NCI-H2029 (cell line): Measurements from ENCODE around the gene UQCC5.

Experiments used
- DNase-seq: peaks from one replicate; lab custom pipeline; 2025; lab: John Stamatoyannopoulos, UW

Gene UQCC5

DNA sequence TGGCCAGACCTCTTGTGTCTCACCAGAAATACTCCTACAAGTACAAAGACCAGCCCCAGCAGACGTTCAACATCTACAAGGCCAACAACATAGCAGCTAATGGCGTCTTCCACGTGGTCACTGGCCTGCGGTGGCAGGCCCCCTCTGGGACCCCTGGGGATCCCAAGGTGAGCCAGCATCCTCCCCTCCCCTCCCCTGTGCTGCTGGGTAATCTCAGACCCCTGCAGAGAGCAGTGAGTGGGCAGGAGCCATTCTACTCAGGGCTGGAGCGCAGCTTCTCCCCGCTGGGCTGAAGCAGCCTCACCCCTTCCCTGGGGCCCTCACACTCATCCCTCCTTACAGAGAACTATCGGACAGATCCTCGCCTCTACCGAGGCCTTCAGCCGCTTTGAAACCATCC is 31.4 kb upstream of the UQCC5 start:
- DNase-seq, result no peak

DNA sequence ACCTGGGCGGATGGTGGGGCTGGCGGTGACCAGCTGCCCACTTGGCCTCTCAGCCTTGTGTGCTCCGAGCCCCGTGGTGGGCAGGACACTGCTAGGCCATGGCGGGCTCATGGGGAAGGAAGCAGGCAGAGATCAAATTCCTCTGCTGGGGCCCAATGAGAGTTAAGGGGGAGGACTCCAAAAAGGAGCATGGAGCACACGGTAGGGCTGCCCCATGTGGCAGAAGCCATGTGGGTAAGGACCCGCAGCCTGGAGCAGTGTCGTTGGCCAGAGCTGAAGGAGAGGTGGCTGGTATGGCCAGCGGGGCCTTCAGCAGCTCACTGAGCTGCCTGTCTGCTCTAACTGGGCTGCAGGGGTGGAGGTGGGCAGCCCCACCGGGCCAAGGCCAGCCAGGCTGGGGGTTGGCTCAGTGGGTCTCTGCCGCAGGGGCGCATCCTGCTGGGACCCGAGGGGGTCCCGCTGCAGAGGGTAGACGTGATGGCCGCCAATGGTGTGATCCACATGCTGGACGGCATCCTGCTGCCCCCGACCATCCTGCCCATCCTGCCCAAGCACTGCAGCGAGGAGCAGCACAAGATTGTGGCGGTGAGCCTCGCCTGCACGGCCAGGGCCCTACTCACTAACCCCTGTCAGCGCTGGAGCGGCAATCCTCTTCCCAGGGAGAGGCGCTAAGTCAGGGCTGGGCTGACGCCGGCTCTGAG is 30.0 kb upstream of the UQCC5 start:
- no peak for DNase-seq

DNA sequence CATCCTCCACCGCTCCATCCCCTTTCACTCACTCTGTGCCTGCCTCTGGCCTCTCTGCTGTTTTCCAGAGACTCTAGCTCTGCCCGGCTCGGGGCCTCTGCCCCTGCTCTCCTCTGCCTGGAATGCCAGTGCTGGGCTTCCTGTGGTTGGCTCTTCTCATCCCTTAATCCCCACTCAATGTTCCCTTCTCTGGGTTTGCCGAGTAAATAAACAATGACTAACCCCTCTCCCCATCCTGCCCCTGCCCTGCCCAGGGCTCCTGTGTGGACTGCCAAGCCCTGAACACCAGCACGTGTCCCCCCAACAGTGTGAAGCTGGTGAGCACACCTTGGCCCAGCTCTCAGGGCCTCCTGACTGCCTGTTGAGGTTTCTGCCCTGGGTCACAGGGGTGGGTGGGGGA is 29.0 kb upstream of the UQCC5 start:
- no peak for DNase-seq

DNA sequence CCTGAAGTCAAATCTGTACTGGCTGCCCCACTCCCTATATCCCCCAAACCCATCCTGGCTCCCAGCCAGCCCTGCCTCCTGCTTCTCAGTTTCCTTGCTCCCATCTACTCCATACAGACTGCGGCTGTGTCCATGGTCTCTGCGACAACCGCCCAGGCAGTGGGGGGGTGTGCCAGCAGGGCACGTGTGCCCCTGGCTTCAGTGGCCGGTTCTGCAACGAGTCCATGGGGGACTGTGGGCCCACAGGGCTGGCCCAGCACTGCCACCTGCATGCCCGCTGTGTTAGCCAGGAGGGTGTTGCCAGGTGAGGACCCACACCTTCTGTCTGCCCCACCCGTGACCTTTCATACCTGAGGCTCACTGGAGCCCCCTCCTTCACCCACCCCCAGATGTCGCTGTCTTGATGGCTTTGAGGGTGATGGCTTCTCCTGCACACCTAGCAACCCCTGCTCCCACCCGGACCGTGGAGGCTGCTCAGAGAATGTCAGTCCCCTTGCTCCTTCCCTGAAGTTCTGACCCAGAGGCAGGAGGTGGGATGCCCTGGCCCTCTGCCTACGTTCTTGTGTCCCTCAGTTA is 26.6 kb upstream of the UQCC5 start:
- no peak for DNase-seq

DNA sequence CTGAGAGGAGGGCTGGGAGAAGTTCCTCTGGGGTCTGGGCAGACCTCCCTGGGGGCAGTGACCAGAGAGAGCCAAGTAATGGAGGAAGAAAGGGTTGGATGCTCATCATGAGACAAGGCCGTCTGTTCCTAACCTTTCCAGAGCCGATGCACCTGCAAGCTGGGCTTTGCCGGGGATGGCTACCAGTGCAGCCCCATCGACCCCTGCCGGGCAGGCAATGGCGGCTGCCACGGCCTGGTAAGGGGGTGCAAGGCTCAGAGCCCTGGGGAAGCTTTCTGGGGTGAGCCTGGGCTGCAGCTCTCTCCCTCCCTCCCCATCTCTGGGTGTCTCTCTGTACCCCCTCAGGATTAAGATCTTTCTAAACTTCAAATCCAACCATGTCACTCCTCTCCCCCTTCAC is 24.9 kb upstream of the UQCC5 start:
- no peak for DNase-seq

DNA sequence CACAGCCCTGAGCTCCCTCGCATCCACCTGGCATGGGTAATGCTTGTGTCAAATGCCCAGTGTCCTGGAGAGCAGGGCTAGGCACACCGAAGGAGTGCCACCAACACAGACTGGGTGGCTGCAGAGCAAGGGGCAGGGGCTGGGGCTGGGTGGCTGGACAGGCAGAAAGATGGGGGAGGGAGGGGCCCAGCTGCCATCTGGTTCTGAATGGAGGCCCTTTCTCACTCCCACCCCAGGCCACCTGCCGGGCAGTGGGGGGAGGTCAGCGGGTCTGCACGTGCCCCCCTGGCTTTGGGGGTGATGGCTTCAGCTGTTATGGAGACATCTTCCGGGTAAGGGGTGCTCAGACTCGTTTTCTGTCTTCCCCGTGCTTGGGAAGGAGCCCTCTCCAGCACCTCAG is 24.3 kb upstream of the UQCC5 start:
- DNase-seq, result no peak

DNA sequence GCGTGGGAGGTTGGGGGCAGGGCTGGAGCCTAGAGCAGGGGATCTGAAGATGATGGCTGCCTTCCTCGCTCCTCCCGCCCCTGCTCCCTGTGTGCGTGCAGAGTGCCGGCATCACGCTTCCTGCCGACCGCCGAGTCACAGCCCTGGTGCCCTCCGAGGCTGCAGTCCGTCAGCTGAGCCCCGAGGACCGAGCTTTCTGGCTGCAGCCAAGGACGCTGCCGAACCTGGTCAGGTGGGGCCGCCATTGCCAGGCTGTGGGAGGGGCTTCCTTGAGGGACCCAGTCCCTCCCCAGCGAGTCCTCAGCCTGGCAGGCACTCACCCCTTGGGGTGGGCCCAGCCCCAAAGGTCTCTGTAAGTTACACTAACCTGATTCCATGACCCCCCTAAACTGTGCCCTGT is 23.7 kb upstream of the UQCC5 start:
- no peak for DNase-seq

DNA sequence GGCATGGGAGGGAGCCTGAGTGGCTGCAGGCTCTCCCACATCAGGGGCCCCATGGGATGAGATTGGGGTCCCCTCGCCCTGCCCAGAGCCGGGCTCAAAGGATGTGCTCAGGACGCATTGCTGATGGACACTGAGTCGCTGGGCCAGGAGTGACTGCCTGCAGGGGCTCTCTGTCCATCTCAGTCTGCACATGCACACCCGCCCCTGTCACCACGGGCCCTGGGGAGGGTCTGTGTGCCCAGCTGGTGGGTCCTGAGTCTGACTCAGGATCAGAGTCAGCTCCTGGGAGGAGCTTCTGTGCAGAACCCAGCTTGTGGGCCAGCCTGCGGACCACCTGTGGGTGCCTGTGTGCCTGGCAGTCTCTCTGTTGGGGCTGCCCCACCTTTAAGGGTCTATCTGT is 23.1 kb upstream of the UQCC5 start:
- DNase-seq, result no peak

DNA sequence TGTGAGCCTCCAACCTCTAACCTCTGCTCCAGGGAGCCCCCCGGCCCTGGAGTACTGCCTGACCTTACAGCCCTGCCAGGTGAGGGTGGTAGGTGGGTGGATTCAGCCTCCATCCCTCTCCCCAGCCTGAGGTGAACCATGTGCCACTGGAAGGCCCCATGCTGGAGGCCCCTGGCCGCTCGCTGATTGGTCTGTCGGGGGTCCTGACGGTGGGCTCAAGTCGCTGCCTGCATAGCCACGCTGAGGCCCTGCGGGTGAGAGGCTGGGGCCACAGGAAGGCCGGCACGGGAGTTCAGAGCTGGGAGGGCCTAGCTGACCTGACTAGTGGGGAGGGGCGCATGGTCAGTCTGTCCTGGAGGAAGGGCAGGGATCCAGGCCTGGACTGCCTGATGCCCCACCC is 21.8 kb upstream of the UQCC5 start:
- no peak for DNase-seq

DNA sequence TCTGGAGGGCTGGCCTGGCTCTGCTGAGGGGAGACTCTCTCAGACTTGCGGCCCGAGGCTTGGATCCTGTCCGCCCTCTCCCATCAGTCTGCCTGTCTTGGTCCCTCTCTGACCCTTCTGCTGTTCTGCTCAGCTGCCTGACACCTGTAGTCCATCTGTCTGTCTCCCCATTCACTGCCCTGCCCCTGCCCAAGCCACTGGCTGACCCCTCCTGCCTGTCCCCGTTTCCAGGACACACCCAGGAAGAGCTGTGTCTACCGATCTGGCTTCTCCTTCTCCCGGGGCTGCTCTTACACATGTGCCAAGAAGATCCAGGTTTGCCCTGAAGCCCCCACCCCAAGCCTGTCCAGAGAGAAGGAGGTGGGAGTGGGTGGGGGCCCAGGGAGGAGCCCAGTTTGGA is 21.2 kb upstream of the UQCC5 start:
- no peak for DNase-seq

DNA sequence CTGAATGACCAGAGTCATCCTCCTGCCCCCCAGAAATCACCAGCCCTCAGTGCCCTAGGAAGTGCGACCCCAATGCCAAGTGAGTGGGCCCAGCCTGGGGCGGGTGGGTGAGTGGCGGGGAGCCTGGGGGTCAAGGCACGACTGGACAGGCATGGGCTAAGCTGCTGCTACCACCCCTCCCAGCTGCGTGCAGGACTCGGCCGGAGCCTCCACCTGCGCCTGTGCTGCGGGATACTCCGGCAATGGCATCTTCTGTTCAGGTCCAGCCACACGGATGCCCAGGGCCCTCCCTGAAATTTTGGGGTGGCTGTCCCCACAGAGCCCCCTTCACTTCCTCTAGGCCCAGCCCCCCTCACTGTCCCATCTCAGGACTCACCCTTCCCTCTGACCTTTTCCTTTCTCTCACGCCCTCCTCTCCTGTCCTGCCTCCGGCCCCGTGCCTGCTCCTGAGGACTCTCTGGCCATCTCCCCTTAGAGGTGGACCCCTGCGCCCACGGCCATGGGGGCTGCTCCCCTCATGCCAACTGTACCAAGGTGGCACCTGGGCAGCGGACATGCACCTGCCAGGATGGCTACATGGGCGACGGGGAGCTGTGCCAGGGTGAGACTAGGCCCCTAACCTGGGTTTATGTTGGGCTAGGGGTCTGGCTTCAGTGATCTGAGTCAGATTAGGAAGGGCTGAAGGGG is 19.8 kb upstream of the UQCC5 start:
- DNase-seq, result no peak

DNA sequence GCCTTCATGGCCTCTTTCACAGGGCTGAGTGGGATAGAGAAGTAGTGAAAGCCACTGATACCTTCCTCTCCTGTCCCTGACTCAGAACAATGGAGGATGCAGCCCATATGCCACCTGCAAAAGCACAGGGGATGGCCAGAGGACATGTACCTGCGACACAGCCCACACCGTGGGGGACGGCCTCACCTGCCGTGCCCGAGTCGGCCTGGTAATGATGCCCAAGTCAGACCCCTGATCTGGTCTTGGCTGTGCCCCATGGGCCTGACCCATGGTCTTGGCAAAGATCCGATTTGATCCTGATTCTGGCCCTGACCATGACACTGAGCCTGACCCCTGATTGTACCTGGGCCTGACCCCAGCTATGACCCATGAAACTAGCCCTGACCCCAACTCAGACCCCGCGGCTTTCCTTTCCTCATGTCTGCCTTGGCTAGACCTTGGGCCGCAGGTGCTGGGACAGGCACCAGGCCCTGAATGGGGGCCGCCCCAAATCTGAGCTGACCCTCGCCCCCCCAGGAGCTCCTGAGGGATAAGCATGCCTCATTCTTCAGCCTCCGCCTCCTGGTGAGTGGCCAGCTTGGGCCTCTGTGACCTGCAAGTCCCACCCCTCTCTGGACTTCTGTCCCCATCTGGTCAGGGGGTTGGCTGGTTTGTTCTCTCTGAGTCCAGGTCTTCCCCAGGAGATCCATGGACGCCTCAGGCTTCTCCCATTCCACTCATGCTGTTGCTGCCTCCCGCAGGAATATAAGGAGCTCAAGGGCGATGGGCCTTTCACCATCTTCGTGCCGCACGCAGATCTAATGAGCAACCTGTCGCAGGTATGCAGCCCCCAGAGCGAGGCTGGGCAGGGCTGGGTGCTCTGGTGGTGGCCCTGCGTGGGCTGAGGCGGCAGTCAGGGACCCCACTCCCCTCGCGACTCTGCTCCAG is 18.3 kb upstream of the UQCC5 start:
- no peak for DNase-seq

DNA sequence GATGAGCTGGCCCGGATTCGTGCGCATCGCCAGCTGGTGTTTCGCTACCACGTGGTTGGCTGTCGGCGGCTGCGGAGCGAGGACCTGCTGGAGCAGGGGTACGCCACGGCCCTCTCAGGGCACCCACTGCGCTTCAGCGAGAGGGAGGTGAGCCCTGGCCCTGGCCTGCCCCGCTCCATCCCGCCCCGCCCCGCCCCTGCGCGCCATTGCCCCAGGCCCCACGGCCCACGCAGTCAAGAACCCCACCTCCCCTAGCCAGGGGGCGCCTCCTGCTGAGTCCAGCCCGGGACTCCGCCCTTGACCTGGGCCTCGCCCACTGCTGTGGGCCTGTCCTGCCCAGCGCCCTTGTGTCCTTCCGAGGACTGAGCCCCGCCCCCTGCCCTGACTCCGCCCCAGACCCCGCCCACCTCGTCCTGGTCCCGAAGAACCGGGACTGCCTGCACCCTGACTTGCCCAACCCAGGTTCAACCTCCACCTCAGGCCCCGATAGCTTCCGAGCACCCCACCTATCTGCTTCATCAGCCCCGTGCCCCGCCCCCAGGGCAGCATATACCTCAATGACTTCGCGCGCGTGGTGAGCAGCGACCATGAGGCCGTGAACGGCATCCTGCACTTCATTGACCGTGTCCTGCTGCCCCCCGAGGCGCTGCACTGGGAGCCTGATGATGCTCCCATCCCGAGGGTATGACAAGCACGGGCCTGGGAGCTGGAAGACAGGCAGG is 17.5 kb upstream of the UQCC5 start:
- no peak for DNase-seq

DNA sequence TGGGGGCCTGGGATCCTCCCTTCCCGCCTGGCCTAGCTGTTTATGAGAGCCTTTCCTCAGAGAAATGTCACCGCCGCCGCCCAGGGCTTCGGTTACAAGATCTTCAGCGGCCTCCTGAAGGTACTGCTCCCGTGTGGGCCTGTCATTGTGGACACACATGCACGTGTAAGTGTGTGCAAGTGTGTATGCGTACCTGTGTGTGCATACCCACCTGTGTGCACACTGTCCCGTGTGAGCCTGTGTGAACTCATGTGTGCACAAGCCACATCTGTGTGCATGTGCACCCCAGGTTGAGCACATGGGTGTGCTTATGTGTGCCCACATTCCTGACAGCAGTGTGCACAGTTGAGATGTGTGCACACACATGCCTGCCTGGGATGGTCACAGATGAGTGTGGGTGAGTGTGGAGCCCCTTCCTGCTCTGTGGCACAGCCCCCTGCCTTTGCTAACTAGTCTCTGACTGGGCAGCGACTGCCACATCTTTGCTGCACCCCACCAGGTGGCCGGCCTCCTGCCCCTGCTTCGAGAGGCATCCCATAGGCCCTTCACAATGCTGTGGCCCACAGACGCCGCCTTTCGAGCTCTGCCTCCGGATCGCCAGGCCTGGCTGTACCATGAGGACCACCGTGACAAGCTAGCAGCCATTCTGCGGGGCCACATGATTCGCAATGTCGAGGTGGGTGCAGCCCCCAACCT is 16.8 kb upstream of the UQCC5 start:
- no peak for DNase-seq

DNA sequence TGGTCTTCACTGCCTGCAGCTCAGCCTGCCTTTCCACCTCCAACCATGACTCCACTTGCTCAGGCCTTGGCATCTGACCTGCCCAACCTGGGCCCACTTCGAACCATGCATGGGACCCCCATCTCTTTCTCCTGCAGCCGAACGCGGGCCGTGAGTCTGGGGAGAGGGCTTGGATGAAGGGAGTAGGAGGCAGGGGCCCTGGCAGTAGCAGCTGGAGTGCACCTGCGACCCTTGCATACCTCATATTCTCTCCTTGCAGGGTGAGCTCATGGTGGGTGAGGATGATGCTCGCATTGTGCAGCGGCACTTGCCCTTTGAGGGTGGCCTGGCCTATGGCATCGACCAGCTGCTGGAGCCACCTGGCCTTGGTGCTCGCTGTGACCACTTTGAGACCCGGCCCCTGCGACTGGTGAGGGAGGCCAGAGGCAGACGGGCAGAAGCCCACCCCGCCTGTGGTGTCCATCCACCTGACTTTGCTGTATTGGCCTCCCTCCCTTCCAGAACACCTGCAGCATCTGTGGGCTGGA is 16.2 kb upstream of the UQCC5 start:
- DNase-seq, result no peak

DNA sequence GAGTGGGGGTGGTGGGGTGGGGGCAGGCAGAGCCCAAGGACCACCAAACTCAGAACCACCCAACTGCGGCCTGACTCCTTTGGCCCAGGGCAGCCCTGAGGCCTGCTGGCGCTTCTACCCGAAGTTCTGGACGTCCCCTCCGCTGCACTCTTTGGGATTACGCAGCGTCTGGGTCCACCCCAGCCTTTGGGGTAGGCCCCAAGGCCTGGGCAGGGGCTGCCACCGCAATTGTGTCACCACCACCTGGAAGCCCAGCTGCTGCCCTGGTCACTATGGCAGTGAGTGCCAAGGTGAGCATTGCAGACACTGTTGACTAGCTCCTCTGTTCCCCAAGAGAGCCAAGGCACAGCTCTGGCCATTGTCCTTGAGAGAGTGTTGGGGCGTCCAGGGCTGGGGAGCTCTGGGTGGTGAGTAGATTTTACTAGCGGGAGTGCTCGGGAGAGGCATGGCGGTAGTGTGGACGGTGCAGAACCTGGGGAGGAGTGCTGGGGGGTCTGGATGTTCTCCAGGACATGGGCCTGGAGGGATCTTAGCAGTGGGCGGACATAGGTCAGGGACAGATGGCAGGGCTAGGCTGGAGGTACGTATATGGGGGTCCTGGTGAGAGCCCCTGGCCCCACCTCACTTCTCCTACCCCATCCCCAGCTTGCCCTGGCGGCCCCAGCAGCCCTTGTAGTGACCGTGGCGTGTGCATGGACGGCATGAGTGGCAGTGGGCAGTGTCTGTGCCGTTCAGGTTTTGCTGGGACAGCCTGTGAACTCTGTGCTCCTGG is 15.5 kb upstream of the UQCC5 start:
- no peak for DNase-seq

DNA sequence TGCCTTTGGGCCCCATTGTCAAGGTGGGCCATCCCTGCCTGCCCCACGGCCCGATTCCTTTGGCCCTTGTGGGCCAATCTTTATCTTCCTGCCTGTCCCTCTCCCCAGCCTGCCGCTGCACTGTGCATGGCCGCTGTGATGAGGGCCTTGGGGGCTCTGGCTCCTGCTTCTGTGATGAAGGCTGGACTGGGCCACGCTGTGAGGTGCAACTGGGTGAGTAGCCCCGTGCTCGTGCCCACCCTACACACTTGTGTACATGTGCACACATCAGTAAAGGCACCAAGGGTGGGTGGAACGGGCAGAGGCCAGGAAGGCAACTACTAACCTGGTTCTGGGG is 14.9 kb upstream of the UQCC5 start:
- no peak for DNase-seq

DNA sequence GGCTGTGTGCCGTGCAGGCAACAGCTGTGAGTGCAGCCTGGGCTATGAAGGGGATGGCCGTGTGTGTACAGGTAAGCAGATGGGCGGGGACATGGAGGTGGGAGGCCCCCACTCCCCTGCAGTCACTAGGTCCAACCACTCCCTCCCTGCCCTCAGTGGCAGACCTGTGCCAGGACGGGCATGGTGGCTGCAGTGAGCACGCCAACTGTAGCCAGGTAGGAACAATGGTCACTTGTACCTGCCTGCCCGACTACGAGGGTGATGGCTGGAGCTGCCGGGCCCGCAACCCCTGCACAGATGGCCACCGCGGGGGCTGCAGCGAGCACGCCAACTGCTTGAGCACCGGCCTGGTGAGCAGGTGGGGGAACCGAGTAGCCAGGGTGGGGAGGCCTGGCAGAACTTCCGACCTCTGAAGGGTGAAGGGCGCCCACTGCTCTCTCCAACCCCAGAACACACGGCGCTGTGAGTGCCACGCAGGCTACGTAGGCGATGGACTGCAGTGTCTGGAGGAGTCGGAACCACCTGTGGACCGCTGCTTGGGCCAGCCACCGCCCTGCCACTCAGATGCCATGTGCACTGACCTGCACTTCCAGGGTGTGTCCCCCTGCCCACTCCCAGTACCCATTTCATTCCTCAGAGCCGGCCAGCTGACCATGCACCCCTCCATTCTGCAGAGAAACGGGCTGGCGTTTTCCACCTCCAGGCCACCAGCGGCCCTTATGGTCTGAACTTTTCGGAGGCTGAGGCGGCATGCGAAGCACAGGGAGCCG is 14.3 kb upstream of the UQCC5 start:
- DNase-seq, result no peak

DNA sequence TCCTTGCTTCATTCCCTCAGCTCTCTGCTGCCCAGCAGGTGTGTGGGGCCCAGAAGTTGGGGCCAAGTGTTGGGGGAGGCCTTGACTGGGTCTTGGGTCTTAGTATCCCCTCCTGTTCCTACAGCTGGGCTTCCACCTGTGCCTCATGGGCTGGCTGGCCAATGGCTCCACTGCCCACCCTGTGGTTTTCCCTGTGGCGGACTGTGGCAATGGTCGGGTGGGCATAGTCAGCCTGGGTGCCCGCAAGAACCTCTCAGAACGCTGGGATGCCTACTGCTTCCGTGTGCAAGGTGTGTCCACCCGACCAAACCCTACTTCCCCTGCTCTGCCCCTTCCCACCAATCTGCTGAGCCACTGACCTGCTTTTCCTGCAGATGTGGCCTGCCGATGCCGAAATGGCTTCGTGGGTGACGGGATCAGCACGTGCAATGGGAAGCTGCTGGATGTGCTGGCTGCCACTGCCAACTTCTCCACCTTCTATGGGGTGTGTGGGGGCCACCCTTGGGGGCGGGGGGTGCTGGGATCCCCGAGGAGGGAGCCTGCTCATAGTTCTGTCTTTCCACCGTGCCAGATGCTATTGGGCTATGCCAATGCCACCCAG is 13.7 kb upstream of the UQCC5 start:
- no peak for DNase-seq
